ENCODE measurements around the gene NAT16.

DNA sequence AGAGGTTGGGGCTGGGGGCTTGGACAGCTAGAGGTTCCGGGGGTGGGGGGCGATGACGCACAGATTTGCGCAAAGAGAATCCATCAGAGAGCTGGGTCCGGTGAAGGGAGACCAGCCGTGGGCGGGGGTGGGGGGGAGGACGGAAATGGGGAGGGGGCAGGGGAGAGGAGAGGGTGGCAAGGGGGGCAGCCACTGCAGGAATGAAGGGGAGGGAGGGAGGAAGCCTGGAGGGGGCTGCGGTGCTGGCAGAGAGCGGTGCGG is 13.5 kb downstream of the NAT16 start:
- no peak for TF ChIP-seq POLR2A (IDR thresholded peaks at IDR 0.05)
- TF ChIP-seq, protein P1, sequence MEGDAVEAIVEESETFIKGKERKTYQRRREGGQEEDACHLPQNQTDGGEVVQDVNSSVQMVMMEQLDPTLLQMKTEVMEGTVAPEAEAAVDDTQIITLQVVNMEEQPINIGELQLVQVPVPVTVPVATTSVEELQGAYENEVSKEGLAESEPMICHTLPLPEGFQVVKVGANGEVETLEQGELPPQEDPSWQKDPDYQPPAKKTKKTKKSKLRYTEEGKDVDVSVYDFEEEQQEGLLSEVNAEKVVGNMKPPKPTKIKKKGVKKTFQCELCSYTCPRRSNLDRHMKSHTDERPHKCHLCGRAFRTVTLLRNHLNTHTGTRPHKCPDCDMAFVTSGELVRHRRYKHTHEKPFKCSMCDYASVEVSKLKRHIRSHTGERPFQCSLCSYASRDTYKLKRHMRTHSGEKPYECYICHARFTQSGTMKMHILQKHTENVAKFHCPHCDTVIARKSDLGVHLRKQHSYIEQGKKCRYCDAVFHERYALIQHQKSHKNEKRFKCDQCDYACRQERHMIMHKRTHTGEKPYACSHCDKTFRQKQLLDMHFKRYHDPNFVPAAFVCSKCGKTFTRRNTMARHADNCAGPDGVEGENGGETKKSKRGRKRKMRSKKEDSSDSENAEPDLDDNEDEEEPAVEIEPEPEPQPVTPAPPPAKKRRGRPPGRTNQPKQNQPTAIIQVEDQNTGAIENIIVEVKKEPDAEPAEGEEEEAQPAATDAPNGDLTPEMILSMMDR (IDR thresholded peaks at IDR 0.05): no peak
